HCT116 (cell line): ENCODE measurements around the gene P2RY12. TPM values are rescaled to one million over a fixed set of nuclear protein-coding genes. Genes with fewer than 3 reads are reported as not detected.

Experiments used
- ATAC-seq: fragments of 200-7000 bp; cut with Tn5 transposase; 2 replicates; pipeline ENCODE4 v1.9.1; 2020; ENCODE audit warnings: mild to moderate bottlenecking, moderate library complexity
- BruUV-seq: library from RNA; stranded (reverse); fragments of 400-500 nt; replicated peaks from 2 replicates; lab custom pipeline; 2021; lab: Mats Ljungman, UMichigan
- CTCF ChIA-PET: fragments of 300-600 bp; sonication (Branson Sonifier 250); formaldehyde crosslinking; loops from one replicate; lab custom pipeline; 2021; ENCODE audit warnings: antibody characterized with exemption; lab: Charles Lee
- POLR2A ChIA-PET: fragments of 300-600, 350-600 bp; sonication (Branson Sonifier 250); formaldehyde crosslinking; loops from one replicate; lab custom pipeline; 2021; ENCODE audit warnings: antibody characterized with exemption; lab: Charles Lee
- RAD21 ChIA-PET, 2 experiments: fragments of 300-600 bp; sonication (Branson Sonifier 250); formaldehyde crosslinking; loops; one replicate each; lab custom pipeline; 2023; ENCODE audit warnings: low total read pairs in 2 of 2; ENCODE audit not compliant: uncharacterized antibody in 2 of 2, unreplicated experiment in 2 of 2, low non-redundant PET in 1 of 2; lab: Charles Lee
- DNase-seq: peaks from one replicate; pipeline ENCODE4 v3.0.0-alpha.2; 2010; ENCODE audit warnings: low read depth, low spot score
- H2AFZ ChIP-seq: fragments of 200-600 bp; shearing (Covaris generic), sonication (generic); 2 replicates; pipeline ENCODE4 v1.6.1; 2017; ENCODE audit warnings: low read depth, mixed run types, mixed read lengths, antibody characterized with exemption, low read length; ENCODE audit not compliant: poor library complexity, severe bottlenecking
- H3K27ac ChIP-seq: 2 replicates; pipeline ENCODE4 v1.5.1; 2012; ENCODE audit warnings: low read depth, low read length
- H3K27me3 ChIP-seq: fragments of 200-600 bp; sonication (generic); 2 replicates; pipeline ENCODE4 v1.6.1; 2016; ENCODE audit warnings: mixed run types, low read length, mixed read lengths; ENCODE audit not compliant: insufficient read depth
- H3K36me3 ChIP-seq, 2 experiments: fragments of 200-500 bp in 1 of 2; fragments of 200-600 bp in 1 of 2; sonication (Bioruptor generic) in 1 of 2; sonication (generic) in 1 of 2; 2 replicates each; pipeline versions ENCODE4 v1.5.1 to v1.6.1; 2014 to 2016; ENCODE audit warnings: low read length in 2 of 2, inconsistent platforms in 1 of 2, mixed read lengths in 1 of 2, mixed run types in 1 of 2; ENCODE audit not compliant: insufficient read depth in 2 of 2, control insufficient read depth in 1 of 2
- H3K4me1 ChIP-seq, 2 experiments: fragments of 200-600 bp in 1 of 2; sonication (generic) in 1 of 2; 2 replicates each; pipeline versions ENCODE4 v1.5.1 to v1.6.1; 2012 to 2017; ENCODE audit warnings: low read length in 2 of 2, inconsistent platforms in 1 of 2, mild to moderate bottlenecking in 1 of 2, mixed read lengths in 1 of 2, mixed run types in 1 of 2, moderate library complexity in 1 of 2; ENCODE audit not compliant: insufficient read depth in 2 of 2, control insufficient read depth in 1 of 2
- H3K4me2 ChIP-seq: fragments of 200-600 bp; sonication (generic); 2 replicates; pipeline ENCODE4 v1.6.1; 2017; ENCODE audit warnings: mixed run types, low read length, mixed read lengths
- H3K4me3 ChIP-seq, 2 experiments: fragments of 200-600 bp in 1 of 2; sonication (generic) in 1 of 2; replicated peaks in 1 of 2; 2 replicates each; pipeline ENCODE4 v1.5.1; 2011 to 2016; ENCODE audit warnings: low read length in 2 of 2, control low read depth in 1 of 2, low read depth in 1 of 2, mild to moderate bottlenecking in 1 of 2, mixed read lengths in 1 of 2, mixed run types in 1 of 2
- H3K79me2 ChIP-seq: fragments of 200-600 bp; sonication (generic); 2 replicates; pipeline ENCODE4 v1.6.1; 2017; ENCODE audit warnings: mild to moderate bottlenecking, mixed run types, low read length, moderate library complexity, mixed read lengths; ENCODE audit not compliant: insufficient read depth
- H3K9ac ChIP-seq: fragments of 200-600 bp; sonication (generic); 2 replicates; pipeline ENCODE4 v1.6.1; 2016; ENCODE audit warnings: low read length, mixed read lengths
- H3K9me2 ChIP-seq: fragments of 200-600 bp; sonication (generic), shearing (Covaris generic); 2 replicates; pipeline ENCODE4 v1.6.1; 2017; ENCODE audit warnings: mixed run types, mild to moderate bottlenecking, moderate library complexity; ENCODE audit not compliant: insufficient read depth
- H3K9me3 ChIP-seq, 2 experiments: fragments of 200-500 bp in 1 of 2; fragments of 200-600 bp in 1 of 2; sonication (Bioruptor generic) in 1 of 2; sonication (generic) in 1 of 2; 2 replicates each; pipeline ENCODE4 v1.6.1; 2014 to 2017; ENCODE audit warnings: low read length in 2 of 2, mixed read lengths in 2 of 2, inconsistent platforms in 1 of 2, low read depth in 1 of 2, mild to moderate bottlenecking in 1 of 2, mixed run types in 1 of 2, moderate library complexity in 1 of 2; ENCODE audit not compliant: control insufficient read depth in 1 of 2, insufficient read depth in 1 of 2
- H4K20me1 ChIP-seq: fragments of 200-600 bp; sonication (generic), shearing (Covaris generic); 2 replicates; pipeline ENCODE4 v1.6.1; 2017; ENCODE audit warnings: mixed run types, mild to moderate bottlenecking, moderate library complexity; ENCODE audit not compliant: insufficient read depth
- ATF3 ChIP-seq: IDR thresholded peaks from 2 replicates; pipeline ENCODE4 v1.6.1; 2012
- CTCF ChIP-seq, 3 experiments: fragments of 200-600 bp in 1 of 3; sonication (generic) in 1 of 3; IDR thresholded peaks in 2 of 3; conservative IDR thresholded peaks in 1 of 3; 2 replicates each; pipeline ENCODE4 v1.5.1; 2012 to 2017; ENCODE audit warnings: low read depth in 2 of 3, low read length in 2 of 3, antibody characterized with exemption in 1 of 3, borderline replicate concordance in 1 of 3, control low read depth in 1 of 3, mild to moderate bottlenecking in 1 of 3, mixed read lengths in 1 of 3, mixed run types in 1 of 3, moderate library complexity in 1 of 3; ENCODE audit not compliant: insufficient read depth in 1 of 3
- EZH2 ChIP-seq: fragments of 200-600 bp; sonication (generic); IDR thresholded peaks from 2 replicates; pipeline ENCODE4 v1.6.1; 2017; ENCODE audit warnings: antibody characterized with exemption, mixed run types
- JUND ChIP-seq: IDR thresholded peaks from 2 replicates; pipeline ENCODE4 v1.6.1; 2012
- MAX ChIP-seq: IDR thresholded peaks from 2 replicates; pipeline ENCODE4 v1.6.1; 2012
- REST ChIP-seq: IDR thresholded peaks from 2 replicates; pipeline ENCODE4 v1.6.1; 2012; ENCODE audit warnings: low read depth
- SIN3A ChIP-seq: IDR thresholded peaks from 2 replicates; pipeline ENCODE4 v1.6.1; 2012; ENCODE audit warnings: low read depth
- SP1 ChIP-seq: IDR thresholded peaks from 2 replicates; pipeline ENCODE4 v1.6.1; 2012; ENCODE audit warnings: low read depth
- TCF7L2 ChIP-seq: IDR thresholded peaks from 2 replicates; pipeline ENCODE4 v1.7.0; 2011; ENCODE audit warnings: borderline replicate concordance, inconsistent platforms; ENCODE audit not compliant: insufficient read depth, insufficient read length; ENCODE audit errors: extremely low read depth
- YY1 ChIP-seq: IDR thresholded peaks from 2 replicates; pipeline ENCODE4 v1.6.1; 2011; ENCODE audit warnings: low read length, low read depth, moderate library complexity, mild to moderate bottlenecking; ENCODE audit not compliant: insufficient replicate concordance; ENCODE audit errors: extremely low read depth
- ZBTB33 ChIP-seq: IDR thresholded peaks from 2 replicates; pipeline ENCODE4 v1.6.1; 2011; ENCODE audit warnings: mild to moderate bottlenecking, low read length, moderate library complexity; ENCODE audit not compliant: insufficient replicate concordance; ENCODE audit errors: extremely low read depth
- ZNF274 ChIP-seq: fragments of 200-500 bp; sonication (Bioruptor generic); IDR thresholded peaks from 2 replicates; pipeline ENCODE4 v1.6.1; 2014; ENCODE audit warnings: mild to moderate bottlenecking, low read depth, low read length, inconsistent platforms
- intact Hi-C: fragments of 100-400 bp; cut with micrococcal nuclease; formaldehyde crosslinking; loops from 2 replicates; pipeline ENCODE4 v1.10.0; 2022
- total RNA-seq: library from RNA; stranded (reverse); gene quantifications from one replicate; pipeline ENCODE4 v1.2.1, GENCODE V29; 2021; ENCODE audit not compliant: unreplicated experiment

P2RY12 gene
- total RNA-seq, 1 experiment from 2014 or later: not detected

GRCh38 chr3:151398895-151399294, 14.3 kb upstream of the P2RY12 start:
- ChIA-PET CTCF (interaction anchor here (1.1 kb wide), 1 partner anchor 231 kb away, joined by 3 read pairs; no protein-coding TSS in a partner anchor), RAD21 (no interaction called here)

More at GRCh38 chr3:151398895-151399294, 14.3 kb upstream of the P2RY12 start:
- no peaks in the 10 kb centered on the region for H3K4me1 ChIP-seq
- H3K79me2 ChIP-seq: no peaks in the 10 kb centered on the region
- TF ChIP-seq ATF3 (no peak), SIN3A (no peak), REST (no peak), CTCF (IDR thresholded peaks at IDR 0.05 in 2 of 3, conservative IDR thresholded peaks at IDR 0.05 in 1 of 3; ENCODE audit: borderline replicate concordance in 1 of 3, insufficient read depth in 1 of 3, low read depth in 2 of 3, low read length in 2 of 3) (no peak), EZH2 (no peak), MAX (no peak), YY1 (no peak), JUND (no peak), ZNF274 (no peak), TCF7L2 (no peak), SP1 (no peak), ZBTB33 (no peak)
- no peak overlapping the region for H2AFZ ChIP-seq
- no peaks in the 10 kb centered on the region for H3K36me3 ChIP-seq
- BruUV-seq: no TSS peak
- H3K9ac ChIP-seq: no peak overlapping the region
- POLR2A ChIA-PET: no interaction called here
- intact Hi-C loops: no loop called here
- no peaks in the 10 kb centered on the region for H3K9me3 ChIP-seq
- no peaks in the 10 kb centered on the region for H3K27me3 ChIP-seq
- no peak for DNase-seq
- no peak for ATAC-seq
- no peak overlapping the region for H3K27ac ChIP-seq
- no peaks in the 10 kb centered on the region for H4K20me1 ChIP-seq
- H3K4me2 ChIP-seq: no peak overlapping the region
- no peak overlapping the region for H3K4me3 ChIP-seq
- no peaks in the 10 kb centered on the region for H3K9me2 ChIP-seq
